PFSK-1 (cell line): ENCODE data around the gene TMEM143.

Source experiments
- POLR2AphosphoS5 ChIP-seq: IDR thresholded peaks from 2 replicates; pipeline ENCODE4 v1.6.1; 2012; ENCODE audit warnings: low read depth, mild to moderate bottlenecking, control low read depth, low read length, moderate library complexity
- REST ChIP-seq, 2 experiments: IDR thresholded peaks; 2 replicates each; pipeline versions ENCODE4 v1.6.1 to v1.8.0; 2011 to 2012; ENCODE audit warnings: low read depth in 2 of 2, low read length in 2 of 2, control low read depth in 1 of 2, inconsistent platforms in 1 of 2, mild to moderate bottlenecking in 1 of 2, moderate library complexity in 1 of 2; ENCODE audit not compliant: insufficient read depth in 1 of 2
- TAF1 ChIP-seq: IDR thresholded peaks from 2 replicates; pipeline ENCODE4 v1.6.1; 2012; ENCODE audit warnings: low read length, control low read depth, borderline replicate concordance; ENCODE audit not compliant: insufficient read depth

GRCh38 chr19:48311384-48311783 lies 52.4 kb downstream of the TMEM143 start:
- TF ChIP-seq REST (IDR thresholded peaks at IDR 0.05; ENCODE audit: insufficient read depth in 1 of 2, low read depth in 2 of 2, low read length in 2 of 2) (no peak), POLR2AphosphoS5 (no peak), TAF1 (no peak)
